ENCODE data around the gene EPS15.

DNA sequence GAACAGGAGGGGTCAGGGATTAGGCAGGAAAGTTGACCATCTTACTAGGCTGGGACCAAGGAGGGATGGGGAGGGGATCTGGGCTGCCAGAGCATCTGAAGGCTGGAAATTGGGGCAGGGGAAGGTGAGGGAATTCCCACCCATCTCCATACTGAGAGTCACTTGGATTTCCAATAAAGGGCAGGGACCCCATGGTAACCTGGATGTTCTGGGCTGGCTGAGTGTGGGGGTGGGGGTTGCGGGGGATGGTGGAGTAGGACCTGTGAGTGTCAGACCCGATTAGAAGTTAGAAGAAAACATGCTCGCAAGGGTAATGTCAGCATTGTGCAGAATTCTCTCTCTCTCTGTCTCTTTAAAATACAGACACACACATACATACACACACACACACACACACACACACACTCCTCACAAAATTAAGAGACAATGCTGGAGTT, 40.0 kb upstream of the EPS15 start:
- TF ChIP-seq NR4A1 (CRISPR knock-in tag; IDR thresholded peaks at IDR 0.05) (no peak), NR4A1 (tag; IDR thresholded peaks at IDR 0.05) (no peak), RAD21 (CRISPR knock-in tag; conservative IDR thresholded peaks at IDR 0.05 in 1 of 2, IDR thresholded peaks at IDR 0.05 in 1 of 2) (no peak), ZNF324 (CRISPR knock-in tag; IDR thresholded peaks at IDR 0.05) (no peak), PURB (CRISPR knock-in tag; IDR thresholded peaks at IDR 0.05; ENCODE audit: low read depth) (no peak), SIN3B (IDR thresholded peaks at IDR 0.05; ENCODE audit: low read depth) (no peak), MEF2A (IDR thresholded peaks at IDR 0.05; ENCODE audit: control insufficient read depth, low read depth, low read length) (no peak), CEBPG (CRISPR knock-in tag; IDR thresholded peaks at IDR 0.05) (no peak), CEBPG (tag; conservative IDR thresholded peaks at IDR 0.05 in 1 of 2, IDR thresholded peaks at IDR 0.05 in 1 of 2) (no peak), POLR2AphosphoS5 (IDR thresholded peaks at IDR 0.05; ENCODE audit: control insufficient read depth, insufficient read depth, low read depth, low read length) (no peak), U2AF2 (optimal IDR thresholded peaks at IDR 0.05; ENCODE audit: low read depth, low read length) (no peak), ZNF274 (IDR thresholded peaks at IDR 0.05; ENCODE audit: borderline replicate concordance, low read depth, low read length) (no peak)
- TF ChIP-seq, protein P1, sequence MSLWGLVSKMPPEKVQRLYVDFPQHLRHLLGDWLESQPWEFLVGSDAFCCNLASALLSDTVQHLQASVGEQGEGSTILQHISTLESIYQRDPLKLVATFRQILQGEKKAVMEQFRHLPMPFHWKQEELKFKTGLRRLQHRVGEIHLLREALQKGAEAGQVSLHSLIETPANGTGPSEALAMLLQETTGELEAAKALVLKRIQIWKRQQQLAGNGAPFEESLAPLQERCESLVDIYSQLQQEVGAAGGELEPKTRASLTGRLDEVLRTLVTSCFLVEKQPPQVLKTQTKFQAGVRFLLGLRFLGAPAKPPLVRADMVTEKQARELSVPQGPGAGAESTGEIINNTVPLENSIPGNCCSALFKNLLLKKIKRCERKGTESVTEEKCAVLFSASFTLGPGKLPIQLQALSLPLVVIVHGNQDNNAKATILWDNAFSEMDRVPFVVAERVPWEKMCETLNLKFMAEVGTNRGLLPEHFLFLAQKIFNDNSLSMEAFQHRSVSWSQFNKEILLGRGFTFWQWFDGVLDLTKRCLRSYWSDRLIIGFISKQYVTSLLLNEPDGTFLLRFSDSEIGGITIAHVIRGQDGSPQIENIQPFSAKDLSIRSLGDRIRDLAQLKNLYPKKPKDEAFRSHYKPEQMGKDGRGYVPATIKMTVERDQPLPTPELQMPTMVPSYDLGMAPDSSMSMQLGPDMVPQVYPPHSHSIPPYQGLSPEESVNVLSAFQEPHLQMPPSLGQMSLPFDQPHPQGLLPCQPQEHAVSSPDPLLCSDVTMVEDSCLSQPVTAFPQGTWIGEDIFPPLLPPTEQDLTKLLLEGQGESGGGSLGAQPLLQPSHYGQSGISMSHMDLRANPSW (CRISPR knock-in tag; IDR thresholded peaks at IDR 0.05), result no peak
- TF ChIP-seq, protein P2, sequence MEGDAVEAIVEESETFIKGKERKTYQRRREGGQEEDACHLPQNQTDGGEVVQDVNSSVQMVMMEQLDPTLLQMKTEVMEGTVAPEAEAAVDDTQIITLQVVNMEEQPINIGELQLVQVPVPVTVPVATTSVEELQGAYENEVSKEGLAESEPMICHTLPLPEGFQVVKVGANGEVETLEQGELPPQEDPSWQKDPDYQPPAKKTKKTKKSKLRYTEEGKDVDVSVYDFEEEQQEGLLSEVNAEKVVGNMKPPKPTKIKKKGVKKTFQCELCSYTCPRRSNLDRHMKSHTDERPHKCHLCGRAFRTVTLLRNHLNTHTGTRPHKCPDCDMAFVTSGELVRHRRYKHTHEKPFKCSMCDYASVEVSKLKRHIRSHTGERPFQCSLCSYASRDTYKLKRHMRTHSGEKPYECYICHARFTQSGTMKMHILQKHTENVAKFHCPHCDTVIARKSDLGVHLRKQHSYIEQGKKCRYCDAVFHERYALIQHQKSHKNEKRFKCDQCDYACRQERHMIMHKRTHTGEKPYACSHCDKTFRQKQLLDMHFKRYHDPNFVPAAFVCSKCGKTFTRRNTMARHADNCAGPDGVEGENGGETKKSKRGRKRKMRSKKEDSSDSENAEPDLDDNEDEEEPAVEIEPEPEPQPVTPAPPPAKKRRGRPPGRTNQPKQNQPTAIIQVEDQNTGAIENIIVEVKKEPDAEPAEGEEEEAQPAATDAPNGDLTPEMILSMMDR (IDR thresholded peaks at IDR 0.05 in 2 of 3, conservative IDR thresholded peaks at IDR 0.05 in 1 of 3; ENCODE audit: insufficient read depth in 2 of 3, low read depth in 1 of 3, low read length in 3 of 3), result no peak
- TF ChIP-seq, protein P3, sequence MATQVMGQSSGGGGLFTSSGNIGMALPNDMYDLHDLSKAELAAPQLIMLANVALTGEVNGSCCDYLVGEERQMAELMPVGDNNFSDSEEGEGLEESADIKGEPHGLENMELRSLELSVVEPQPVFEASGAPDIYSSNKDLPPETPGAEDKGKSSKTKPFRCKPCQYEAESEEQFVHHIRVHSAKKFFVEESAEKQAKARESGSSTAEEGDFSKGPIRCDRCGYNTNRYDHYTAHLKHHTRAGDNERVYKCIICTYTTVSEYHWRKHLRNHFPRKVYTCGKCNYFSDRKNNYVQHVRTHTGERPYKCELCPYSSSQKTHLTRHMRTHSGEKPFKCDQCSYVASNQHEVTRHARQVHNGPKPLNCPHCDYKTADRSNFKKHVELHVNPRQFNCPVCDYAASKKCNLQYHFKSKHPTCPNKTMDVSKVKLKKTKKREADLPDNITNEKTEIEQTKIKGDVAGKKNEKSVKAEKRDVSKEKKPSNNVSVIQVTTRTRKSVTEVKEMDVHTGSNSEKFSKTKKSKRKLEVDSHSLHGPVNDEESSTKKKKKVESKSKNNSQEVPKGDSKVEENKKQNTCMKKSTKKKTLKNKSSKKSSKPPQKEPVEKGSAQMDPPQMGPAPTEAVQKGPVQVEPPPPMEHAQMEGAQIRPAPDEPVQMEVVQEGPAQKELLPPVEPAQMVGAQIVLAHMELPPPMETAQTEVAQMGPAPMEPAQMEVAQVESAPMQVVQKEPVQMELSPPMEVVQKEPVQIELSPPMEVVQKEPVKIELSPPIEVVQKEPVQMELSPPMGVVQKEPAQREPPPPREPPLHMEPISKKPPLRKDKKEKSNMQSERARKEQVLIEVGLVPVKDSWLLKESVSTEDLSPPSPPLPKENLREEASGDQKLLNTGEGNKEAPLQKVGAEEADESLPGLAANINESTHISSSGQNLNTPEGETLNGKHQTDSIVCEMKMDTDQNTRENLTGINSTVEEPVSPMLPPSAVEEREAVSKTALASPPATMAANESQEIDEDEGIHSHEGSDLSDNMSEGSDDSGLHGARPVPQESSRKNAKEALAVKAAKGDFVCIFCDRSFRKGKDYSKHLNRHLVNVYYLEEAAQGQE (IDR thresholded peaks at IDR 0.05; ENCODE audit: borderline replicate concordance), result no peak
- TF ChIP-seq, protein P3 (CRISPR knock-in tag; IDR thresholded peaks at IDR 0.05; ENCODE audit: low read depth), result no peak

All from K562 (cell line).